GM18870 (cell line): Measurements from ENCODE around the gene SMIM41.

Experiments used
- ATAC-seq: cut with Tn5 transposase; IDR thresholded peaks from one replicate; pipeline ENCODE4 v1.9.1; 2021; ENCODE audit warnings: moderate library complexity; ENCODE audit not compliant: unreplicated experiment

Gene SMIM41

DNA sequence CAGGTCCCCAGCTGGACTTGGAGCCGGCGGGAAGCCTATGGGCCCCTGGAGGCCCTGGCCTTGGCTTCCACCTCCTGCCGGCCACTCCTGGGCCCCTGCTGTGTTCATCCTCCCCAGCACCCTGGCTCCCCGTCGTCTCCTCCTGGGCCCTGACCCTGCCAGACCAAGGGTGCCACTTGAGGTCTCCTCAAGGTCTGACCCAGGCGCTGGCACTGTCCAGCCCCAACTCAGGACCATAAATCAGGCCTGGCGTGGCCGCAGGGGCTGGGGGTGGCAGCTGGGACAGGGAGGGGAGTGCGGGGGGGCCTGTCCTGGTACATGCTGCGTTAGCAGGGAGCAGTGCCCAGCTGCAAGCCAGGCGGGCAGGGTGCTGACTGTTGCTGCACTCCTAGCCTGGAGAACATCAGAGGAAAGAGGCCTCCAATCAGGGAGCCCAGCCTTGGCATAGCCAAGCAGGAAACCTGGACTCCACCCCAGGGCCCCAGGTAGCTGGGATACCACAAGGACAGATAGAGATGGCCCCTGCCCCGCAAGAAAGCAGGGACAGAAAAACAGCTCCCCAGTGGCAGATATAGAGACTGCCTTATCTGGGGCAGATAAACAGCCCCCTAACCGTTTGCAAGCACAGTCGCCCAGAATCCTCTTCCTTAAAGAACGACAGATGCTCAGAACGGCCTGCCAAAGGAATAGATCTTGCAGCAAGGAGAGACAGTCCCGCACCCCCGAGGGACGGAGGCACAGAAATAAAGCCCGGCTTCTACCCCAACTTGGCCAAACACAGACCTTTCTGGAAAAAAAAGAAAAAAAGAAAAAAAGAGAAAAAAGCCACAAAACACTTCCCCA is 16.2 kb upstream of the SMIM41 start:
- ATAC-seq = no peak

- ATAC-seq = no peak
Observed at GRCh38 chr12:52063981-52064649, 15.4 kb upstream of the SMIM41 start.

GRCh38 chr12:52066346-52067080 is 13.0 kb upstream of the SMIM41 start:
- ATAC-seq = no peak

DNA sequence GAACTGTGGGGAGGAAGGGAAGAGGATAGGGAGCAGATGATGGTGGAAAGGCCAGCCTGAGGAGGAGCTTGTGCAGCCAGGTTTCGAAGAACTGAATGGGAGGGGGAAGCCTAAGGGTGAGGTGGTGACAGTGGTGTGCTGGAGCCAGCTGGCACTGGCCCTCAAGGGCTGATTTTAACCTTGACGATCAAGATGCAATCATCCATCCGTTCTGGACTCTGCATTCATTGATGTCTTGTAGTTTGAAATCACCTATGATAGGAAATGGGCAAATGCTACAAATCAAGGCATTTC is 12.5 kb upstream of the SMIM41 start:
- ATAC-seq = no peak

GRCh38 chr12:52069327-52070184 is 9.9 kb upstream of the SMIM41 start, which contains the start of gene ATG101:
Gene ATG101 (plus strand): TSS chr12:52069978. CDS start chr12:52073651, 3,673 bp downstream.
- ATAC-seq = peak; percentile 86

DNA sequence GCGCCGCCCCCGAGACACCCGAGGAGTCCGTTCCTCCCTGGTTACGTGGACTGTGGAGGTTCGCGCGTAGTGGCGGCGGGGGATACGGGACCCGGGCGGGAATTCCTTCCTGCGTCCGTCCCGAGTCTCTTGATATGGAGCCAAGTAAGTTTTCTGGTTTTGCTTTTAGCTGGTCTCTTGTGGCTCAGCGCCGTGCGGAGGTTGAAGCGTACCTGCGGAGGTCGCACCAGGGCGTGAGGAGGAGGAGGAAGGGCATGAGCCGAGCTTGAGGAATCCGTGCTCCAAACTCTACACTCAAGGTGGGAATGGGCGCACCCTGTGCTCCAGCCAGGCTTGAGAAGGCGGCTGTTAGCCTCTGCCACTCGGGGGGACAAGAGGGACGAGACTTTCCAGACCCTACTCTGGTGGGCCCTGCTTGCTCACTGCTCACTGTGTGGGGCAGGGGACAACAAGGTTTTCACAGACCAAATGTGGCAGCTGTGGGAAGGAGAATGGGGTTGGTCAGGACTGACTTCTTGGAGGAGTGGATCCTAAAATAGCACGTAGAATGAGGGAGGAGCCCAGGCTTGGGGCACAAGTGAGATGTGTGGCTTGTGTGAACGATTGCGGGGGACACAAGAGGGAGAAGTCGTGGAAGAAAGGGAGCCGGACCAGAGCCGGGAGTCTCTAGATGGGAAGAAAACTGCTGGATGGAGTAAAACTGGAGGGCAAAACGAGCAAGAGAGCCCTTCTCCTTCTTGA is 9.1 kb upstream of the SMIM41 start:
- no peak for ATAC-seq

DNA sequence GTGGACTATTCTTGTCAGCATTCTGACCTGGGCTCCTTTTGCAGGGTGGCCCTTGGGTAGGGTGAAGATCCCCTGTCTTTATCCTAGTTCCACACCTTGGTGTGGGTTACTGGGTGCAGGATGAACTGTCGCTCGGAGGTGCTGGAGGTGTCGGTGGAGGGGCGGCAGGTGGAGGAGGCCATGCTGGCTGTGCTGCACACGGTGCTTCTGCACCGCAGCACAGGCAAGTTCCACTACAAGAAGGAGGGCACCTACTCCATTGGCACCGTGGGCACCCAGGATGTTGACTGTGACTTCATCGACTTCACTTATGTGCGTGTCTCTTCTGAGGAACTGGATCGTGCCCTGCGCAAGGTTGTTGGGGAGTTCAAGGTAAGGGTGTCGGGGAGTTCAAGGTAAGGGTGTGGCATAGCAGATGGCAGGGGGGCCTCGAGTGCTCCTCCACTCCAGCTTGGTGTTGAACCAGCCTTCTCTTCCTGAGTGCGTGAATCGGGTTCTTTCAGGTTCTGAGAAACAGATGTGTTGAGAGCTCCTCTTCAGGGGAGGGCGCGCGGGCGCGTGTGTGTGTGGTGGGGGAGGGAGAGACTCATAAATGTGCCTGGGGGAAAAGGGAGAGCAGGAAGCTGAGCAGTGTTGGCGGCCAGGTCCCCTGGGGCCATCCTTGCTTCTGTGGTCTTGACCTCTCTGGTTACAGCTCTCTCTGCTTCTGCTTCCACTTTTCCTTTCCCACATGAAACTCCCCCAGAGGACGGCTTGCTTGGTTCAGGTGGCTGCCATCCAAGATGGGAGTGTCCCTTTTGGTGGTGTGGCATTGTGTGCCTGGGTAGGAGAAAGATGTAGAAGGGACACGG is 5.7 kb upstream of the SMIM41 start:
- ATAC-seq = no peak

GRCh38 chr12:52074971-52075724 is 4.4 kb upstream of the SMIM41 start:
- ATAC-seq = no peak

DNA sequence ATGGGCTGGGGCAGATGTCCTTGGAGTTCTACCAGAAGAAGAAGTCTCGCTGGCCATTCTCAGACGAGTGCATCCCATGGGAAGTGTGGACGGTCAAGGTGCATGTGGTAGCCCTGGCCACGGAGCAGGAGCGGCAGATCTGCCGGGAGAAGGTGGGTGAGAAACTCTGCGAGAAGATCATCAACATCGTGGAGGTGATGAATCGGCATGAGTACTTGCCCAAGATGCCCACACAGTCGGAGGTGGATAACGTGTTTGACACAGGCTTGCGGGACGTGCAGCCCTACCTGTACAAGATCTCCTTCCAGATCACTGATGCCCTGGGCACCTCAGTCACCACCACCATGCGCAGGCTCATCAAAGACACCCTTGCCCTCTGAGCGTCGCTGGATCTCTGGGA is 2.7 kb upstream of the SMIM41 start:
- no peak for ATAC-seq

GRCh38 chr12:52078276-52078675 is 1.2 kb upstream of the SMIM41 start:
- no peak for ATAC-seq

DNA sequence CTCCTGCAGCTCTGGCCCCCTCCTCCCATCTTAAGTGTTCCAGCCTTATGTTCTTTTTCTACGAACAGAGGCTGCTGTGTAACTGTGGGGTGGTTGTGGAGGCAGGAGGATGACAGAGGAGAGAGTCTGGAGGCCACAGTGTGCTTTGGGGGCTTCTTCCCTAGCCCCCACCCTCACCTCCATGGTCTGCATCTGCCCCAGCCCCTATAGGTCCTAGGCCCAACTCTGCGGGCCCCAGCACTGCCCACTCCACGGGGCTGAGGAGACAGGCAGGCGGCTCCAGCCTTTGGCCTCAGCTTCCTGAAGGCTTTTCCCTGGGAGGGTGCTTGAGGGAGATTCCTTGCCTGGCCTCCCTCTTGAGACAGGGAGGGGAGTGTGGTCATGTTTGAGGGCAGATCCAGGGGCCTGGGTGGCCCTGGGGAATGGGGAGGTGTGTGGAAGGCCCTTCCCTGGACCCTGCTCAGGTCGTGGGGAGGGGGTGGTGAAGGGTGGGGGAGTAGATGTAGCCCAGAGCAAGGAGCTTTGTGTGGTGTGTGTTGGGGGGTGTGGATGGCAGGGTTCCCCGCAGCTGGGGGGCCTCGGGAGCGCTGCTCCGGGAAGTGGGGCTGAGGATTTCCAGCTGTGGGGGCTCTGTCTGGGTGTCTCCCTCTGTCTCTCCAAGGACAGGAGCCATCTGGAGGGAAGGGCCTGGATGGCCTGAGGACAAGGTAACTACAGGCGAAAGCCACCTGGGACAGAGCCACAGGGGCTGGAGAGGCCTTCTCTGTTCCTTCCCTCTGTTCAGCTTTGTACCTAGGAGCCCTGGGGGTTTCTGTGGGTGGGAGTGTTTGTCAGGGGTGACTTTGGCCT is 1.1 kb downstream of the SMIM41 start:
- ATAC-seq = no peak

DNA sequence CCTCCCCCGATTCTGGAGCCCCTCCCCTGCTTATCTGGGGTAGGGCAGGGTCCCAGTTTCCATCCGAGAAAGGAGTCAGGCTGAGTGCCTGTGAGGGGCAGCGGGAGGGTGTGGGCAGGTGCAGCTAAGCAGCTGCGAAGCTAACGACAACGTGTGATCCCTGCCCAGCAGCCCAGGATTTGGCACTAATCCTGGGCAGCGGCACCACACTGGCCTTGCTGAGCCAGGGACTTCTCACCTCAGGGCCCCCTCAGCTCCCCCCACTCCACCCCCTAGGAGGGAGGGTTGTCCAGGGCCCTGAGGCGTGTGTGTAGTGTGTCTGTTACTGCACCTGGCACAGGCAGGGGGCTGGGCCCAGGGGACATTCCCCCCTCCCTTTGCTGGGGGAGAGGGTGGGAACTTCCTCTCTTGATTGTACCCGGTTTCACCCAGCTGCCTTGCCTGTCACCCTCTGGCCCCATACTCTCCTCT is 1.8 kb downstream of the SMIM41 start:
- ATAC-seq = no peak

- no peak for ATAC-seq
Observed at GRCh38 chr12:52082026-52082668, 2.6 kb downstream of the SMIM41 start.

DNA sequence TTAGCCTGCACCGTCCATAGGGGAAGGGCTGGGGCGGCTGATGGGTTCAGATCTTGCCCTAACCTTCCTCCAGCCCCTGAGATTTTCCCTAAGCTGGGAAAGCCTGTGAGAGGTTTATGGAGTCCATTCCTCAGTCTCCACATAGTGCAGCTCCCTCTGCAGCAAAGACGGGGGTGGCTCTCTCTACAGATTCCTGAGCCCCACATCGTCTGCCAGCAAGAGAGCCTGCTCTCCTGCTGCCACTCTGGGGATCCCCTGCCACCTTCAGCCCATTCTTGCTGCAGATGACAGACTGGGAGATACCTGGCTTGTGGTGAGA is 3.1 kb downstream of the SMIM41 start:
- no peak for ATAC-seq

- no peak for ATAC-seq
Observed at GRCh38 chr12:52082988-52083637, 3.6 kb downstream of the SMIM41 start.

DNA sequence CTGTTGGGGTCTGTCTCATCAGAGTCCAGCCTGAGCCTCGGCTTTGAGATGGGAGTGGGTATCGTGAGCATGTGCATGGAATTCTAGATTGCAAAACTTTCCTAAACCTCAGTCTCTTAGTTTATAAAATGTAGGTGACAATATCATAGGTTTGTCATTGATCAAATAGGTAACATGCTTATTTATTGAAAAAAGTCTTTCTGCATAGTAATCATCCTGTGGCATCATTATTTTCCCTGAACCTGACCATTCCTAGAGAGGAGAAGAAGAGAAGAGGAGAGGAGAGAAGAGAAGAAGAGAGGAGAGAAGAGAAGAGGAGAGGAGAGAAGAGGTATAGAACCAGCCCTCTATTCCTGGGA is 4.1 kb downstream of the SMIM41 start:
- no peak for ATAC-seq
